Kidney epithelial cell (primary cell): ENCODE measurements around the gene SH3GLB2. TPM values are rescaled to one million over a fixed set of nuclear protein-coding genes. Genes with fewer than 3 reads are reported as not detected.

Experiments used
- DNase-seq: peaks from one replicate; pipeline ENCODE4 v3.0.0-alpha.2; 2010; ENCODE audit warnings: low read depth
- H3K27me3 ChIP-seq: 2 replicates; pipeline ENCODE4 v1.6.0; 2011; ENCODE audit warnings: low read length; ENCODE audit not compliant: control insufficient read depth, insufficient read depth
- H3K36me3 ChIP-seq: 2 replicates; pipeline ENCODE4 v1.5.1; 2011; ENCODE audit warnings: low read length; ENCODE audit not compliant: control insufficient read depth, insufficient read depth
- H3K4me3 ChIP-seq: 2 replicates; pipeline ENCODE4 v1.5.1; 2011; ENCODE audit warnings: low read depth, mild to moderate bottlenecking, control low read depth, low read length
- total RNA-seq: library from RNA; depleted of rRNA; stranded (reverse); fragments of >200 nt; gene quantifications from 2 replicates; pipeline ENCODE4 v1.2.3, GENCODE V29; 2015
- TF ChIP-seq, protein P1 (sequence below): IDR thresholded peaks from 2 replicates; pipeline ENCODE4 v1.5.1; 2011; ENCODE audit warnings: mild to moderate bottlenecking, moderate library complexity, low read length, control low read depth, inconsistent platforms; ENCODE audit not compliant: insufficient read depth, poor library complexity, severe bottlenecking

Gene SH3GLB2
- total RNA-seq, 1 donor from 2014 or later, result 101 TPM

DNA sequence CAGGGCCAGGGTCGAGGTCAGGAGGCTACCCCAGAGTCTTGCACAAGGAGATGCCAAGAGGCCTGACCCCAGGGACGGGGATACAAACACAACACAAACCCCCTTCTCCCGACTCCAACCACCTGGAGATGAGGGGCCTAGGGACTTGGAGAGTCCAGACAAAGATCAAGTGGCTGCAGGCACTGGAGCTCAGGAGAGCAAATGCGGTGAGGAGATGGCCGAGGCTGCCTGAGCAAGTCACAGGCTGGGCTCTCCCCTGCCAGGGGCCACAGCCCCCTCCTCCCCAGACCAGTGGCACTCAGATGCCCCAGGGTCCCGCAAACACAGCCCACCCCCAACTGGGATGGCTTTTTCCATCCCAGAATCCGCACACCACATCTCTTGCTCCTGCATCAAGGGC lies 15.8 kb downstream of the SH3GLB2 start:
- no peak overlapping the region for H3K4me3 ChIP-seq
- TF ChIP-seq, protein P1, sequence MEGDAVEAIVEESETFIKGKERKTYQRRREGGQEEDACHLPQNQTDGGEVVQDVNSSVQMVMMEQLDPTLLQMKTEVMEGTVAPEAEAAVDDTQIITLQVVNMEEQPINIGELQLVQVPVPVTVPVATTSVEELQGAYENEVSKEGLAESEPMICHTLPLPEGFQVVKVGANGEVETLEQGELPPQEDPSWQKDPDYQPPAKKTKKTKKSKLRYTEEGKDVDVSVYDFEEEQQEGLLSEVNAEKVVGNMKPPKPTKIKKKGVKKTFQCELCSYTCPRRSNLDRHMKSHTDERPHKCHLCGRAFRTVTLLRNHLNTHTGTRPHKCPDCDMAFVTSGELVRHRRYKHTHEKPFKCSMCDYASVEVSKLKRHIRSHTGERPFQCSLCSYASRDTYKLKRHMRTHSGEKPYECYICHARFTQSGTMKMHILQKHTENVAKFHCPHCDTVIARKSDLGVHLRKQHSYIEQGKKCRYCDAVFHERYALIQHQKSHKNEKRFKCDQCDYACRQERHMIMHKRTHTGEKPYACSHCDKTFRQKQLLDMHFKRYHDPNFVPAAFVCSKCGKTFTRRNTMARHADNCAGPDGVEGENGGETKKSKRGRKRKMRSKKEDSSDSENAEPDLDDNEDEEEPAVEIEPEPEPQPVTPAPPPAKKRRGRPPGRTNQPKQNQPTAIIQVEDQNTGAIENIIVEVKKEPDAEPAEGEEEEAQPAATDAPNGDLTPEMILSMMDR, result no peak
- no peak for DNase-seq
- H3K27me3 ChIP-seq, result no peaks in the 10 kb centered on the region
- peaks cover 1% of the 10 kb centered on the region for H3K36me3 ChIP-seq

DNA sequence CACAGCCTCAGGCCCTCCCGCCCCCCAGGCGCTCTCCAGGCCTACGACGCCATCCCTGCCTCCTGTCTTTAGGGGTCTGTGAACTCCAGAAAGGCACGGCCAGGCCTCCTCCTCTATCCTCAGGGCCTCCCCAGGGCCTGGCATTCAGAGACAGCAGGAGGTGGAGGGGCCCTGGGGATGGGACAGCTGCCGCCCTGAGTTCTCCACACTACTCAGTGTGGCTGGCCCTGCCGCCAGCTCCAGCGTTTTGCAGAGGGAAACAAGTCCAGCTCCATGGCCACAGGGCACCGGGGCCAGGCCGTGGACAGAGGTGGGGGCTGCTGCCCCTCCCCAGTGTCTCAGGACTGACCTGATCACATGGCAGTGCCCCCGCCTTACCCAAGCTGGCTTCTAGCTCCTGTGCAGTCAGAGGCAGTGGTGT lies 16.4 kb downstream of the SH3GLB2 start:
- Histone ChIP-seq H3K27me3 (no peaks in the 10 kb centered on the region), H3K4me3 (no peak overlapping the region), H3K36me3 (peaks cover 1% of the 10 kb centered on the region)
- DNase-seq, result no peak
- TF ChIP-seq, protein P1, result no peak

DNA sequence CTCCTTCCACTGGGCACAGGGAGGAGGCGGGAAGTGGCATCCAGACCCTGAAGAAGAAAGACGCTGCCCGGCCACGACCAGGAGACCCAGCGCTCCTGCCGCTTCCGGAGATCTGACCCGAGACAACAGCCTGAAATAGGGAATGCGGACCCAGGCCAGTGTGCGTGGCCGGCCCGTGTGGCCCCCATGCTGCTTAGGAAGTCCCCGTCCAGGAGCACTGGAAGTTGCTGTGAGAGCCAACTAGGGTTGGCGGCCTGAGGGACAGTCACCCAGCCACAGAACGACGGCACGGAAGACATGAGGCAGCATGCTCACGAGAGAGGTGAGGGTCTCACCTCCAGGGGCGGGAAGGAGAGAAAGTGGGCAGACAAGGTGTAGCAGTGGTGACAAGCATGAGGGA lies 17.0 kb downstream of the SH3GLB2 start:
- H3K36me3 ChIP-seq, result peaks cover 1% of the 10 kb centered on the region
- TF ChIP-seq, protein P1, result no peak

DNA sequence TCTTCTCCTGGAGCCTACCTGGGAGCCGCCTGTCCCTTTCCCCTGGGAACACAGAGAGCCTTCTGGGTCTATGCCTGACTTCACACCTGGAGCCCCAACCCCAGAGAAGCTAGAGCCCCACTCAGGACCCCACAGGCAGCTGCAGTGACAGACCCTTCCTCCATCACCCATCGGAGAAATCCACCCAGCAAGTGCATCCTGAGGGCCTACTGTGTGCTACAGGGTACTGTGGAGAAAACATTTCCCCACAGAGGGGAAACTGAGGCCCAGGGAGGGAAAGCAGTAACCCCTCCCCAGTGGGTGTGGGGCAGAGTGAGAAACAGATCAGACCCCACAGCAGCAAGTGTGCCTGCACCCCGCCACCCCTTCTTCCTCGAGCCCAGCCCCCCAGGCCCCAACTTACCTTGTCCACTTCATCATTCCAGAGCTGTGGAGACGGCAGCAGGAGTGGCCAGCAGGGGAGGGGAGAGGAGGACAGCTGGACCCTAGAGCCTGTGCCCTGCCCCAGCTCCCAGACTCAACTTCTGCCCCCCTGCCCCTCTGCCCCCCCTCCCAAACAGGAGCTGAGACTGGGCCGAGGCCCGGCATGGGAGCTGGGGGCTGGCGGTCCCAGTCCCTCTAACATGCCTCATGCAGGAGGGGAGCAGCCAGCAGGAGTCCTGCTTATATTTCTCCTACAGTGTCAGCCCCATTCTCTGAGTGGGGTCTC lies 17.7 kb downstream of the SH3GLB2 start:
- TF ChIP-seq, protein P1, result no peak
- Histone ChIP-seq H3K27me3 (no peaks in the 10 kb centered on the region), H3K36me3 (peaks cover 3% of the 10 kb centered on the region), H3K4me3 (no peak overlapping the region)
- DNase-seq, result no peak

More for the DNA sequence above, 17.0 kb downstream of the SH3GLB2 start:
- Histone ChIP-seq H3K27me3 (no peaks in the 10 kb centered on the region), H3K4me3 (no peak overlapping the region)
- DNase-seq, result no peak

DNA sequence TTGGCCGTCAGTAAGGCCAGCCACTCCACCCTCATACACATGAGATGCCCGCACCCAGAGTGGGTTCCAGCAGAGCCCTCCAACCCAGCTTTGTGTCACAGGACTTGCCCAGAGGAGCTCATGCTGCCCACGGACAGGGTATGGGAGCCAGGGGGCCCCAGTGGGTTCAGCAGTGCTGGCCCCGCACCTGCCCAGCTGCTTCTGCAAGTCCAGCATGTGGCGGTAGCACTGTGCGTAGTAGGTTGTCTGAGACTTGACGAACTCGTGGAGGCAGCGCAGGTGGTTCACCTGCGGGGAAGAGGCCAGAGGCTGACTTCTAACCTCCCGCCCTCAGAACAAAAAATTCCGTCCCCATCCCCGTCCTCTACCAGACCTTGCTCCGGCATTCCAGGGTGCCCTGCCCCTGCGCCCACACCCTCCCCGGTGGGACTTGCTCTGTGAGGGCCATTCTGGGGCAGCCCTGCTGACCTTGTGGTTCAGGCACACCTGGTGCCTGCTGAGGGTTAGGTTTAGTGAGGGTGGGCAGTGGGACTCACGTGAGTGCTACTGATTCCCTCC lies 18.5 kb downstream of the SH3GLB2 start:
- Histone ChIP-seq H3K36me3 (peaks cover 3% of the 10 kb centered on the region), H3K4me3 (no peak overlapping the region), H3K27me3 (no peaks in the 10 kb centered on the region)
- no peak for DNase-seq
- TF ChIP-seq, protein P1, result no peak

DNA sequence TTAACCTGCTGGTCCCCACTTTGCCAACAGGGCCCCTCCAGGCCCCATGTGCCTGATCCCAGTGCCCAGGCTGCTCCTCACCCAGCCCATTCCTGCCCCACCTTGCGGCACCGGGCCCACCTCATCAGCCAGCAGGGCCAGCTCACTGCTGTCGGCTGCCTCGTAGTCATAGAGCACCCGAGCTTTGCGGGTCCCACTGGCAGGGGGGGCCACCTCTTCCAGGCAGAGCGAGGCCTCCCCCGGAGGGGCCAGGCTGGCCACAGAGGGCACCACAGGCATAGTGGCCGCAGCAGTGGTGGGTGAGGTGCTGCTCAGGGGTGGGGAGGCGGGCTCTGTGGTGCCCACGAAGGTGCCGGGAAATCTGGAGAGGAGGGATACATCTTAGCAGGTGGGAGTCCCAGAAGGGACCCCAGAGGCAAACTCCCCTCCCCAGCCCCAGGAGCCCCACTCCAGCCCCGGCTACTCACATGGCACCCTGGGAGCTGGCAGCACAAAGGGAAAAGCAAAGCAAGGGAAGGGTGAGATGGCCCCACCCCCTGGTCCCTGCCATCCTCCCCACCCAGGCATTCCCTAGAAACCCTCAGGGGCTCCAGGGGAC lies 19.0 kb downstream of the SH3GLB2 start:
- DNase-seq, result no peak
- TF ChIP-seq, protein P1, result no peak
- Histone ChIP-seq H3K27me3 (no peaks in the 10 kb centered on the region), H3K4me3 (no peak overlapping the region), H3K36me3 (peaks cover 3% of the 10 kb centered on the region)
